IMR-90 (cell line): ENCODE measurements around the gene DHX38. TPM values are rescaled to one million over a fixed set of nuclear protein-coding genes. Genes with fewer than 3 reads are reported as not detected.

Source experiments
- ATAC-seq: fragments of 200-7000 bp; cut with Tn5 transposase; 2 replicates; pipeline ENCODE4 v1.9.1; 2020; ENCODE audit warnings: low read depth, mild to moderate bottlenecking, moderate library complexity
- BruUV-seq: library from RNA; stranded (reverse); fragments of 400-500 nt; replicated peaks from 2 replicates; lab custom pipeline; 2021; lab: Mats Ljungman, UMichigan
- CTCF ChIA-PET: fragments of 300-600 bp; formaldehyde crosslinking; extraction: SDS; loops from one replicate; lab custom pipeline; 2021; ENCODE audit warnings: antibody characterized with exemption; lab: Yijun Ruan, JAX
- POLR2A ChIA-PET: fragments of 300-600 bp; sonication (Branson Sonifier 250); formaldehyde crosslinking; loops from one replicate; lab custom pipeline; 2022; ENCODE audit warnings: antibody characterized with exemption; ENCODE audit not compliant: unreplicated experiment; lab: Charles Lee
- DNase-seq: peaks from one replicate; pipeline ENCODE4 v3.0.0; 2013
- H2AFZ ChIP-seq: replicated peaks from 2 replicates; pipeline ENCODE3; 2013; ENCODE audit warnings: low read length, mild to moderate bottlenecking; ENCODE audit not compliant: poor library complexity
- H2AK5ac ChIP-seq: 2 replicates; pipeline ENCODE4 v1.6.1; 2013; ENCODE audit warnings: low read depth, low read length, inconsistent platforms
- H2AK9ac ChIP-seq: replicated peaks from 2 replicates; pipeline ENCODE3; 2013; ENCODE audit warnings: mild to moderate bottlenecking, low read depth, low read length, moderate library complexity; ENCODE audit not compliant: poor library complexity
- H2BK120ac ChIP-seq: 2 replicates; pipeline ENCODE4 v1.6.1; 2013; ENCODE audit warnings: low read depth, low read length, inconsistent platforms
- H2BK15ac ChIP-seq: 3 replicates; pipeline ENCODE4 v1.6.1; 2013; ENCODE audit warnings: low read depth, low read length, inconsistent platforms
- H2BK20ac ChIP-seq: 2 replicates; pipeline ENCODE4 v1.6.1; 2013; ENCODE audit warnings: low read depth, mild to moderate bottlenecking, inconsistent platforms, low read length, moderate library complexity
- H2BK5ac ChIP-seq: 2 replicates; pipeline ENCODE4 v1.6.1; 2013; ENCODE audit warnings: mild to moderate bottlenecking, low read depth, low read length, inconsistent platforms; ENCODE audit not compliant: poor library complexity, severe bottlenecking
- H3K14ac ChIP-seq: replicated peaks from 2 replicates; pipeline ENCODE4 v1.6.1; 2013; ENCODE audit warnings: low read depth, low read length, inconsistent platforms
- H3K18ac ChIP-seq: 2 replicates; pipeline ENCODE4 v1.6.1; 2013; ENCODE audit warnings: low read depth, low read length, control low read depth
- H3K23ac ChIP-seq: 2 replicates; pipeline ENCODE4 v1.6.1; 2013; ENCODE audit warnings: low read depth, low read length, inconsistent platforms
- H3K27ac ChIP-seq: 2 replicates; pipeline ENCODE4 v1.5.1; 2013; ENCODE audit warnings: mild to moderate bottlenecking, control low read depth, low read length; ENCODE audit not compliant: insufficient read depth
- H3K27me3 ChIP-seq: 2 replicates; pipeline ENCODE4 v1.6.1; 2013; ENCODE audit warnings: low read length; ENCODE audit not compliant: control insufficient read depth, insufficient read depth
- H3K36me3 ChIP-seq: 2 replicates; pipeline ENCODE4 v1.6.1; 2013; ENCODE audit warnings: low read length, mixed read lengths; ENCODE audit not compliant: control insufficient read depth, insufficient read depth
- H3K4ac ChIP-seq: 2 replicates; pipeline ENCODE4 v1.6.1; 2013; ENCODE audit warnings: low read depth, low read length, inconsistent platforms
- H3K4me1 ChIP-seq: 2 replicates; pipeline ENCODE4 v1.6.1; 2013; ENCODE audit warnings: low read length, mixed read lengths; ENCODE audit not compliant: control insufficient read depth, insufficient read depth
- H3K4me2 ChIP-seq: 2 replicates; pipeline ENCODE4 v1.6.1; 2013; ENCODE audit warnings: low read depth, mild to moderate bottlenecking, control low read depth, low read length, moderate library complexity
- H3K4me3 ChIP-seq: 2 replicates; pipeline ENCODE4 v1.5.1; 2013; ENCODE audit warnings: low read depth, mild to moderate bottlenecking, control low read depth, low read length, moderate library complexity; ENCODE audit not compliant: insufficient read depth
- H3K56ac ChIP-seq: 2 replicates; pipeline ENCODE4 v1.6.1; 2013; ENCODE audit warnings: low read length, inconsistent platforms; ENCODE audit not compliant: insufficient read depth; ENCODE audit errors: extremely low read depth
- H3K79me1 ChIP-seq, 2 experiments: 2 replicates each; pipeline ENCODE4 v1.6.1; 2013; ENCODE audit warnings: low read length in 2 of 2, inconsistent platforms in 1 of 2, low read depth in 1 of 2
- H3K9ac ChIP-seq: 2 replicates; pipeline ENCODE4 v1.6.1; 2013; ENCODE audit warnings: low read depth, low read length, control low read depth
- H3K9me1 ChIP-seq: 2 replicates; pipeline ENCODE4 v1.6.1; 2013; ENCODE audit warnings: low read length, inconsistent platforms; ENCODE audit not compliant: insufficient read depth
- H3K9me3 ChIP-seq: 2 replicates; pipeline ENCODE4 v1.6.1; 2013; ENCODE audit warnings: low read length; ENCODE audit not compliant: control insufficient read depth, insufficient read depth
- H4K20me1 ChIP-seq: 2 replicates; pipeline ENCODE4 v1.6.1; 2013; ENCODE audit warnings: low read length, inconsistent platforms; ENCODE audit not compliant: insufficient read depth
- H4K5ac ChIP-seq: 2 replicates; pipeline ENCODE4 v1.6.1; 2013; ENCODE audit warnings: mild to moderate bottlenecking, low read depth, low read length, control low read depth
- H4K8ac ChIP-seq, 2 experiments: 2 replicates each; pipeline ENCODE4 v1.6.1; 2013; ENCODE audit warnings: low read depth in 2 of 2, low read length in 2 of 2, control low read depth in 1 of 2, inconsistent platforms in 1 of 2
- H4K91ac ChIP-seq: 2 replicates; pipeline ENCODE4 v1.6.1; 2013; ENCODE audit warnings: low read depth, low read length, inconsistent platforms; ENCODE audit not compliant: insufficient read depth
- CHD1 ChIP-seq: IDR thresholded peaks from 2 replicates; pipeline ENCODE4 v1.6.1; 2012; ENCODE audit warnings: low read depth, low read length, improper control_type of control experiment
- CTCF ChIP-seq: conservative IDR thresholded peaks from 2 replicates; pipeline ENCODE4 v1.5.1; 2012; ENCODE audit warnings: mild to moderate bottlenecking, low read depth, low read length, improper control_type of control experiment
- ELK1 ChIP-seq: fragments of 150-350 bp; IDR thresholded peaks from 2 replicates; pipeline ENCODE4 v1.6.1; 2016; ENCODE audit warnings: low read depth, mild to moderate bottlenecking, low read length, moderate library complexity, borderline replicate concordance
- FOS ChIP-seq: fragments of 150-350 bp; IDR thresholded peaks from 2 replicates; pipeline ENCODE4 v1.6.1; 2016; ENCODE audit warnings: low read depth, low read length
- MAZ ChIP-seq: IDR thresholded peaks from 2 replicates; pipeline ENCODE4 v1.6.1; 2012; ENCODE audit warnings: low read depth, mild to moderate bottlenecking, low read length, improper control_type of control experiment, moderate library complexity, borderline replicate concordance
- POLR2A ChIP-seq: IDR thresholded peaks from 2 replicates; pipeline ENCODE4 v1.6.1; 2012; ENCODE audit warnings: mild to moderate bottlenecking, low read depth, low read length
- RFX5 ChIP-seq: IDR thresholded peaks from 2 replicates; pipeline ENCODE4 v1.8.0; 2012; ENCODE audit warnings: low read depth, mild to moderate bottlenecking, low read length, moderate library complexity
- USF2 ChIP-seq: fragments of 150-350 bp; IDR thresholded peaks from 2 replicates; pipeline ENCODE4 v1.6.1; 2017; ENCODE audit warnings: mild to moderate bottlenecking, antibody characterized with exemption, low read length, low read depth
- WGBS, 2 experiments: methylation state at CpG; one replicate each; pipeline versions ENCODE4 v1.1.5 to v1.1.7; 2013; ENCODE audit warnings: missing lambda C conversion rate in 2 of 2; ENCODE audit not compliant: insufficient read length in 1 of 2; ENCODE audit errors: extremely low coverage in 2 of 2; 5-methylcytosine and 5-hydroxymethylcytosine counted together
- dilution Hi-C: fragments of 300-500 bp; cut with HindIII; formaldehyde crosslinking; loops from one replicate; pipeline ENCODE4 v1.14.3; 2018; ENCODE audit warnings: low sequenced_read_pairs; ENCODE audit not compliant: unreplicated experiment
- in situ Hi-C: fragments of 300-500 bp; cut with MboI; formaldehyde crosslinking; loops from 3 replicates; pipeline ENCODE4 v1.14.3; 2019; ENCODE audit warnings: low sequenced_read_pairs, inconsistent platforms, mixed read lengths
- intact Hi-C: fragments of 100-400 bp; cut with micrococcal nuclease; formaldehyde crosslinking; loops from 2 replicates; pipeline ENCODE4 v1.10.0; 2022
- polyA plus RNA-seq, 3 experiments: library from polyadenylated mRNA; depleted of rRNA; stranded (reverse); fragments of >200 nt; gene quantifications; 2 replicates each; pipeline ENCODE4 v1.2.3, GENCODE V29; 2012; ENCODE audit warnings: low replicate concordance in 1 of 3
- total RNA-seq: library from RNA; depleted of rRNA; stranded (reverse); fragments of >200 nt; gene quantifications from 2 replicates; pipeline ENCODE4 v1.2.3, GENCODE V29; 2012

DHX38 gene
- total and polyA plus RNA-seq, 2 of the 4 experiments (the other 2 are of a cell fraction), result 45.4 to 49.6 TPM

GRCh38 chr16:72072514-72073342, 20.9 kb upstream of the DHX38 start (continued):
- TF ChIP-seq USF2, result no peak

- CTCF ChIA-PET, result no interaction called here
- no peak overlapping the region for H3K27ac ChIP-seq
- H3K4ac ChIP-seq, result no peak overlapping the region
- no peak for TF ChIP-seq ELK1
- TF ChIP-seq USF2, result no peak
- no peak for TF ChIP-seq FOS
- no peak for TF ChIP-seq RFX5
- TF ChIP-seq POLR2A, result no peak
- TF ChIP-seq CTCF, result no peak
- no peak for TF ChIP-seq MAZ
- no peak for TF ChIP-seq CHD1
- no peaks in the 10 kb centered on the region for H3K27me3 ChIP-seq
- H3K9ac ChIP-seq, result no peak overlapping the region
- in situ Hi-C loops, result no loop called here
- no peak overlapping the region for H2AK5ac ChIP-seq
- WGBS, 2 experiments, result 67% methylated on average over 6 of the region's 8 CpGs; no CpG with 5 or more reads in 1 of the 2 experiments
- no TSS peak for BruUV-seq
- H2BK120ac ChIP-seq, result no peak overlapping the region
- no peak overlapping the region for H3K4me3 ChIP-seq
- peak overlapping the region; percentile 7 for H2AFZ ChIP-seq
- no peak overlapping the region for H2BK20ac ChIP-seq
- H4K20me1 ChIP-seq, result no peaks in the 10 kb centered on the region
- H3K79me1 ChIP-seq, result no peaks in the 10 kb centered on the region
- H3K23ac ChIP-seq, result no peak overlapping the region
- H3K4me1 ChIP-seq, result no peaks in the 10 kb centered on the region
- POLR2A ChIA-PET, result no interaction called here
- H3K9me3 ChIP-seq, result no peaks in the 10 kb centered on the region
- peaks cover 3% of the 10 kb centered on the region; the same call in 1 of the 2 replicates for H3K9me1 ChIP-seq
- H3K36me3 ChIP-seq, result no peaks in the 10 kb centered on the region
- H2BK15ac ChIP-seq, result no peak overlapping the region
- dilution Hi-C loops, result no loop called here
- intact Hi-C loops, result no loop called here
- no peak overlapping the region for H3K56ac ChIP-seq
- no peak overlapping the region for H3K4me2 ChIP-seq
- H4K8ac ChIP-seq, result no peak overlapping the region
- no peak overlapping the region for H2BK5ac ChIP-seq
- no peak for DNase-seq
- no peak overlapping the region for H4K91ac ChIP-seq
- no peak overlapping the region for H3K14ac ChIP-seq
- H4K5ac ChIP-seq, result no peak overlapping the region
- peak; percentile 25 for ATAC-seq
- no peak overlapping the region for H2AK9ac ChIP-seq
- H3K18ac ChIP-seq, result no peak overlapping the region
Observed at GRCh38 chr16:72073560-72074230, 20.0 kb upstream of the DHX38 start.
